GM19239 (cell line): ENCODE data around the gene ASTN2.
A peak's percentile ranks its signal among the peaks of the same experiment; 100 is the strongest.

Experiments used
- DNase-seq: peaks from one replicate; pipeline ENCODE4 v3.0.0; 2011; ENCODE audit warnings: low spot score; ENCODE audit not compliant: insufficient read length
- FAIRE-seq: peaks from 2 replicates; lab custom pipeline; 2011; peaks lifted over from hg19 to GRCh38; lab: Jason Lieb, UNC

ASTN2 gene

GRCh38 chr9:116543731-116544400, 871.0 kb downstream of the ASTN2 start:
- DNase-seq (no peak), FAIRE-seq (no peak)

GRCh38 chr9:116541402-116541801, 873.5 kb downstream of the ASTN2 start:
- FAIRE-seq: no peak

DNA sequence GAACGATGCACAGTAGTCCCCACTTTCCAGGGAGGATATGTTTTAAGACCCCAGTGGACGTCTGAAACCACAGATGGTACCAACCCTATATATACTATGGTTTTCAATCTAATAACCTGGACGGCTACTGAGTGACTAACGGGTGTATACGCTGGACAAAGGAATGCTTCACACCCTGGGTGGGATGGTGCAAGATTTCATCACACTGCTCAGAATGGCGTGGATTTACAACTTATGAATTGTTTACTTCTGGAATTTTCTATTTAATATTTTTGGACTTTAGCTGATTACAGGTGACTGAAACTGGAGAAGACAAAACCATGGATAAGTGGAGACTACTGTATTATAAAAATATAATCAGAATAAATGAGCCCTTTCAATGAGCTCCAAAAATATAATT, 875.3 kb downstream of the ASTN2 start:
- no peak for DNase-seq

More at GRCh38 chr9:116541402-116541801, 873.5 kb downstream of the ASTN2 start:
- DNase-seq: no peak

DNA sequence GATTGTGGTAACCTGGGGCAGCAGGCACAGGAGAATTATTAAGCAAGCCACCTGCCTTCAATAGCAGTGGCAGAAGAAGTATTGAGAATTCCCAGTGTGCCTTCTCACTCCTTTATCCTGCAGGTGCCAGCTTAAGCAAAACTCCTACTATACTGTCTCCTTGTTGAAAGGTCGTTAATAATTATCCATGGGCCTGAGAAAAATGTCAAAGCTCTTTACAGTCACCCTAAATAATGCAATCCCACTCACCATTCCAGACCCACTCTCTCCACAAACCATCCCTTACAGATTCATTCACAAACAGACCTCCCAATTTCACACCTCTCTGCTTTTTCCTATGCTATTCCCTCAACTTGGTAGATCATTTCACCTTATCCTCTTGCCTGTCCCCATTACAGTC, 889.2 kb downstream of the ASTN2 start:
- no peak for FAIRE-seq
- DNase-seq: no peak

More for the DNA sequence above, 875.3 kb downstream of the ASTN2 start:
- FAIRE-seq: no peak

- FAIRE-seq: no peak
- DNase-seq: no peak
Measured at GRCh38 chr9:116524778-116525470, 889.9 kb downstream of the ASTN2 start.

- DNase-seq (no peak), FAIRE-seq (no peak)
Measured at GRCh38 chr9:116520218-116520617, 894.6 kb downstream of the ASTN2 start.

DNA sequence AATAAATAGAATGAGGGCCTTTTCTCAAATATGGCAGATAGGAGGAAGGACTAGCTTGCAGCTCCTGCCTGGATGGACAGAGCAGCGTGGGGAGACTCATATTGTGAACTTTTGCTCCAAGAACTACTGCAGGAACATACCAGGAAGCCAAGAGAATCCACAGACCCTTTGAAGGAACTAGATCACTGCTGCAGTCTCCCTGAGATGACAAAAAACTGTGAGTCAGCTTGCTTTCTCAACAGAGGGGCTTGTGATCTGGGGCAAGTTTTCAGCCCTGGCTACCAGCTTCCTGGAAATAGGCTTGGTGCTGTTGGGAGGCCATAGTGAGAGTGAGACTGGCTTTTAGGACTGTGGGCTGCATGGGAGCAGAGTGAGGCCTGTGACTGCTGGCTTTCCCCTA, 898.4 kb downstream of the ASTN2 start:
- FAIRE-seq (no peak), DNase-seq (no peak)

GRCh38 chr9:116515541-116515940, 899.3 kb downstream of the ASTN2 start:
- FAIRE-seq: no peak
- DNase-seq: no peak

DNA sequence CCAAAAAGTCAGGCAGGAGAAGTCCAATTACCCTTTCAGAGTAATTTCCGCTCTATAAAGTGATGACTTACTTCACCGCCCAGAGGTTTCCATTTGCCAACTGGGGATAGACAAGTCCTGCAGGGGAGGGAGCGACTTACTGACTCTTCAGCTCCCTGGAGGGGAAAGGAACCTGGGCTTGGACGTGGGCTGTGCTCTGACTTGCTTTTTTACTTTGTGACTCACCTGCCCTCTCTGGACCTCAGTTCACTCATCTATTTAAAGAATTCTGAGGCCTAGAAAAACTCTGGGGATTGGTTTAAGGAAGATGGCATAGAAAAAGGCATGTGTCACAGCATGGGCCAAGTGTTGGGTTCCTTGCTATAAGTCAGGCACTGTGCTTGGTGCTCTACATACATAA, 908.2 kb downstream of the ASTN2 start:
- no peak for FAIRE-seq
- DNase-seq: no peak

DNA sequence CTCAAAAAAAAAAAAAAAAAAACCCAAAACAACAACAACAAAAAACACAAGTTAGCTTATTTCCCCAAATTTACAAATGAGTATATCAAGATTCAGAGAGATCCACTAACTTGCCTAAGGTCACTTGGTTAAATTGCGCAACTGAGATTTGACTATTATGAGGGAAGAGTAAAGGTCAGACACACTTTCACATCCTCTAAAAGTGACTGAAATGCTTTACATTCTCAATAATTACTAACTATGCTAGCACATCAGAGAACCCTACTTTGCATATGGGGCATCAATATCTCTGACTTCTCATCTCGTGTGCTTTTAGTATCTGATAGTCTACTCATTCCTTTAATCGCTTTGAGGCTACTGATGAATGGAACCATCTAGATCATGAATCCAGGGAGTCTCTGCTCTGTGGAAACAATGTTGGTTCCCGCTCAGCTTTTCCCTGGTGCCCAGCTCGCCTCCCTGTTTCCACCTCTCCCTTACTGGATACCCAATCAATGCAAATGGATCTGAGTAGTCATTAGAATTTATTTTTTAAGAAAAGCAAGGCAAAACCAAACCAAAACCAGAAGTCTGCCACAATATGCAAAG, 909.9 kb downstream of the ASTN2 start:
- FAIRE-seq (no peak), DNase-seq (peak; percentile 21)

GRCh38 chr9:116504081-116504480, 910.8 kb downstream of the ASTN2 start:
- no peak for DNase-seq
- no peak for FAIRE-seq

- DNase-seq (no peak), FAIRE-seq (no peak)
Measured at GRCh38 chr9:116502746-116503145, 912.1 kb downstream of the ASTN2 start.

DNA sequence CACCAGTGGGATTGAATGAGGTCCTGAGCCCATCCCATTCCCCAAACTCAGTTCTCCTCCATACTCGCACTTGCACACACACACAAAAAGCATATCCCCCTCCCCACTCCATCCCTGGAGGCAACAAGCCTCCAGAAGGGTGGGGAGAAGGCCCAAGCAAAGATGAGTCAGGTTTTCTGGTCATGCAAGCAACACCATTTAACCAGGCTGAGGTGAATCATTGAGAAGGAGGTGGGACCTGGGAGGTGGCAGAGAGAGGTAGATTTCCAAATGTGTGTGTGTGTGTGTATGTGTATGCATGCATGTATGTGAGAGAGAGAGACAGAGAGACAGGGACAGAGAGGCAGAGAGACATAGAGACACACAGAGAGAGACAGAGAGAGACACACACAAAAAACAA, 913.0 kb downstream of the ASTN2 start:
- FAIRE-seq: no peak
- DNase-seq: no peak

GRCh38 chr9:116499986-116500871, 914.6 kb downstream of the ASTN2 start:
- FAIRE-seq (no peak), DNase-seq (no peak)

DNA sequence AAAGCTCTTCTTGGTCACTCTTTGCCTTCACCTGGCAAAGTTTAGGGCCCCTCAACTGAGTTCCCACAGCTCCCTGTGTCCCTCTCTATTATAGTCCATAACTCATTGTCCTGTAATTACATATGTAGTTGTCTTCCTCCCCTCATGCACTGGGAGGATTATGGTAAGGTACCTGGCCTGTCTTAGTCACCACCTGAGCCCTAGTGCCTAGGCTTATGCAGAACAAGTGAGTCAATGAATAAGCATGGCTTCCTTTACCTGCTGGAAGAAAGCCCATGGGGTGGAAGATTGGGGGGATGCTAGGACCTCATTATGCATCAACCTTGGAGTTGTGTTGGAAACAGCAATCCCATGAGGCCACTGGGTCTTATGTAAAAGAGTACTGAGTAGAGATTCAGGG, 915.4 kb downstream of the ASTN2 start:
- no peak for DNase-seq
- no peak for FAIRE-seq

- FAIRE-seq: no peak
- no peak for DNase-seq
Measured at GRCh38 chr9:116497095-116497890, 917.6 kb downstream of the ASTN2 start.

- no peak for FAIRE-seq
- no peak for DNase-seq
Measured at GRCh38 chr9:116496167-116496566, 918.7 kb downstream of the ASTN2 start.

GRCh38 chr9:116495725-116496124, 919.1 kb downstream of the ASTN2 start:
- no peak for FAIRE-seq
- DNase-seq: no peak

GRCh38 chr9:116494815-116495634, 919.8 kb downstream of the ASTN2 start:
- FAIRE-seq: no peak
- no peak for DNase-seq
